Measurements from ENCODE around the gene LRRC7.
"Not testable (repeated sequence)": the region's sequence is repeated elsewhere in the genome, so short reads cannot be mapped to it uniquely, and the experiment has no call there.

DNA sequence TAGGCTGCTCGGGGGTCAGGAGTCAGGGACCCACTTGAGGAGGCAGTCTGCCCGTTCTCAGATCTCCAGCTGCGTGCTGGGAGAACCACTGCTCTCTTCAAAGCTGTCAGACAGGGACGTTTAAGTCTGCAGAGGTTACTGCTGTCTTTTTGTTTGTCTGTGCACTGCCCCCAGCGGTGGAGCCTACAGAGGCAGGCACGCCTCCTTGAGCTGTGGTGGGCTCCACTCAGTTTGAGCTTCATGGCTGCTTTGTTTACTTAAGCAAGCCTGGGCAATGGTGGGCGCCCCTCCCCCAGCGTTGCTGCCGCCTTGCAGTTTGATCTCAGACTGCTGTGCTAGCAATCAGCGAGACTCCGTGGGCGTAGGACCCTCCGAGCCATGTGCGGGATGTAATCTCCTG is 360.5 kb downstream of the LRRC7 start:
- not testable (repeated sequence) for TF ChIP-seq JUN (IDR thresholded peaks at IDR 0.05; ENCODE audit: low read depth, low read length); SIN3A (conservative IDR thresholded peaks at IDR 0.05 in 1 of 2, IDR thresholded peaks at IDR 0.05 in 1 of 2; ENCODE audit: low read depth in 1 of 2, low read length in 2 of 2); POLR2AphosphoS5 (IDR thresholded peaks at IDR 0.05; ENCODE audit: low read depth, low read length); CBX8 (IDR thresholded peaks at IDR 0.05; ENCODE audit: borderline replicate concordance, low read depth, low read length); POLR2A (IDR thresholded peaks at IDR 0.05; ENCODE audit: control extremely low read depth in 1 of 2, low read depth in 2 of 2, low read length in 2 of 2); EGR1 (IDR thresholded peaks at IDR 0.05; ENCODE audit: borderline replicate concordance, low read depth, low read length); ZNF274 (IDR thresholded peaks at IDR 0.05; ENCODE audit: borderline replicate concordance, extremely low read depth, low read length)
- TF ChIP-seq, protein P1, sequence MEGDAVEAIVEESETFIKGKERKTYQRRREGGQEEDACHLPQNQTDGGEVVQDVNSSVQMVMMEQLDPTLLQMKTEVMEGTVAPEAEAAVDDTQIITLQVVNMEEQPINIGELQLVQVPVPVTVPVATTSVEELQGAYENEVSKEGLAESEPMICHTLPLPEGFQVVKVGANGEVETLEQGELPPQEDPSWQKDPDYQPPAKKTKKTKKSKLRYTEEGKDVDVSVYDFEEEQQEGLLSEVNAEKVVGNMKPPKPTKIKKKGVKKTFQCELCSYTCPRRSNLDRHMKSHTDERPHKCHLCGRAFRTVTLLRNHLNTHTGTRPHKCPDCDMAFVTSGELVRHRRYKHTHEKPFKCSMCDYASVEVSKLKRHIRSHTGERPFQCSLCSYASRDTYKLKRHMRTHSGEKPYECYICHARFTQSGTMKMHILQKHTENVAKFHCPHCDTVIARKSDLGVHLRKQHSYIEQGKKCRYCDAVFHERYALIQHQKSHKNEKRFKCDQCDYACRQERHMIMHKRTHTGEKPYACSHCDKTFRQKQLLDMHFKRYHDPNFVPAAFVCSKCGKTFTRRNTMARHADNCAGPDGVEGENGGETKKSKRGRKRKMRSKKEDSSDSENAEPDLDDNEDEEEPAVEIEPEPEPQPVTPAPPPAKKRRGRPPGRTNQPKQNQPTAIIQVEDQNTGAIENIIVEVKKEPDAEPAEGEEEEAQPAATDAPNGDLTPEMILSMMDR (IDR thresholded peaks at IDR 0.05; ENCODE audit: control extremely low read depth in 1 of 3, insufficient read depth in 1 of 3, low read depth in 1 of 3, low read length in 3 of 3): not testable (repeated sequence)
